ENCODE measurements around the gene THADA.
A peak's percentile ranks its signal among the peaks of the same experiment; 100 is the strongest.

THADA gene

GRCh38 chr2:43262239-43262638, 333.6 kb downstream of the THADA start:
- no peak overlapping the region for H3K4me3 ChIP-seq (ENCODE audit: control insufficient read depth, low read depth, low read length)
- TF ChIP-seq, protein P1, sequence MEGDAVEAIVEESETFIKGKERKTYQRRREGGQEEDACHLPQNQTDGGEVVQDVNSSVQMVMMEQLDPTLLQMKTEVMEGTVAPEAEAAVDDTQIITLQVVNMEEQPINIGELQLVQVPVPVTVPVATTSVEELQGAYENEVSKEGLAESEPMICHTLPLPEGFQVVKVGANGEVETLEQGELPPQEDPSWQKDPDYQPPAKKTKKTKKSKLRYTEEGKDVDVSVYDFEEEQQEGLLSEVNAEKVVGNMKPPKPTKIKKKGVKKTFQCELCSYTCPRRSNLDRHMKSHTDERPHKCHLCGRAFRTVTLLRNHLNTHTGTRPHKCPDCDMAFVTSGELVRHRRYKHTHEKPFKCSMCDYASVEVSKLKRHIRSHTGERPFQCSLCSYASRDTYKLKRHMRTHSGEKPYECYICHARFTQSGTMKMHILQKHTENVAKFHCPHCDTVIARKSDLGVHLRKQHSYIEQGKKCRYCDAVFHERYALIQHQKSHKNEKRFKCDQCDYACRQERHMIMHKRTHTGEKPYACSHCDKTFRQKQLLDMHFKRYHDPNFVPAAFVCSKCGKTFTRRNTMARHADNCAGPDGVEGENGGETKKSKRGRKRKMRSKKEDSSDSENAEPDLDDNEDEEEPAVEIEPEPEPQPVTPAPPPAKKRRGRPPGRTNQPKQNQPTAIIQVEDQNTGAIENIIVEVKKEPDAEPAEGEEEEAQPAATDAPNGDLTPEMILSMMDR (conservative IDR thresholded peaks at IDR 0.05; ENCODE audit: control insufficient read depth, insufficient read depth, low read depth, low read length): no peak
- DNase-seq (ENCODE audit: low read depth): no peak

- H3K4me3 ChIP-seq (ENCODE audit: control insufficient read depth, low read depth, low read length): no peak overlapping the region
- DNase-seq (ENCODE audit: low read depth): no peak
- TF ChIP-seq, protein P1 (conservative IDR thresholded peaks at IDR 0.05; ENCODE audit: control insufficient read depth, insufficient read depth, low read depth, low read length): no peak
Observed at GRCh38 chr2:43259512-43259911, 336.3 kb downstream of the THADA start.

GRCh38 chr2:43258547-43259156, 337.2 kb downstream of the THADA start:
- no peak for DNase-seq (ENCODE audit: low read depth)
- TF ChIP-seq, protein P1 (conservative IDR thresholded peaks at IDR 0.05; ENCODE audit: control insufficient read depth, insufficient read depth, low read depth, low read length): no peak
- H3K4me3 ChIP-seq (ENCODE audit: control insufficient read depth, low read depth, low read length): no peak overlapping the region

DNA sequence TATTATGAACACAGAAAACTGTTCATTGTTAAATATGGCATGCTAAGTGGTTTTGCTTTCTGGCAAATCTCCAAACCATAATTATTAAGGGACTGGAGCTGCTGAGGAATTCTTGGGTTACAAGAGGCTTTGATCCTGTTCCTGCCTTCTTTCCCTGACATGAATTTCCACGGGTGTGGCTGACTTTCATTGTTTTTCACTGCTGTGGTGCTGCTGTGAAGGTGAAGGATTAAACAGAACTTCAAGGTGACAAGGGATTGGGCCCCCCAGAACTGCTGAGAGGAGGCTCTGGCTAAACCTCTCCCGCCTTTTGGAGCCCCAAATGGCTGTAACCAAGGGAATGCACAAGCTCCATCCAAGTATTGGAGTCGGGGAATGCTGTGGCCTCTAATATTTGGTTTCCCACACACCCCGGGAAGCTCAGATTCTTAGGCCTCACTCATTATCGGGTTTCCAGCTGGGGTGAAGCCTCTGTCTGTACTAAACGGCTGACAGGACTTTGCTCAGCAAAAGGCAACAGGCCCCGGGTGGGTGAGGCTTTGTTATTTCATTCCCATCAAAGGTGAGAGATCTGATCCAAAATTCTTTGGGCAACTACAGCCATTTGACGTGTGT, 340.4 kb downstream of the THADA start:
- TF ChIP-seq, protein P1 (conservative IDR thresholded peaks at IDR 0.05; ENCODE audit: control insufficient read depth, insufficient read depth, low read depth, low read length): no peak
- H3K4me3 ChIP-seq (ENCODE audit: control insufficient read depth, low read depth, low read length): no peak overlapping the region
- no peak for DNase-seq (ENCODE audit: low read depth)

- TF ChIP-seq, protein P1 (conservative IDR thresholded peaks at IDR 0.05; ENCODE audit: control insufficient read depth, insufficient read depth, low read depth, low read length): no peak
- no peak for DNase-seq (ENCODE audit: low read depth)
- no peak overlapping the region for H3K4me3 ChIP-seq (ENCODE audit: control insufficient read depth, low read depth, low read length)
Observed at GRCh38 chr2:43254331-43254730, 341.5 kb downstream of the THADA start.

DNA sequence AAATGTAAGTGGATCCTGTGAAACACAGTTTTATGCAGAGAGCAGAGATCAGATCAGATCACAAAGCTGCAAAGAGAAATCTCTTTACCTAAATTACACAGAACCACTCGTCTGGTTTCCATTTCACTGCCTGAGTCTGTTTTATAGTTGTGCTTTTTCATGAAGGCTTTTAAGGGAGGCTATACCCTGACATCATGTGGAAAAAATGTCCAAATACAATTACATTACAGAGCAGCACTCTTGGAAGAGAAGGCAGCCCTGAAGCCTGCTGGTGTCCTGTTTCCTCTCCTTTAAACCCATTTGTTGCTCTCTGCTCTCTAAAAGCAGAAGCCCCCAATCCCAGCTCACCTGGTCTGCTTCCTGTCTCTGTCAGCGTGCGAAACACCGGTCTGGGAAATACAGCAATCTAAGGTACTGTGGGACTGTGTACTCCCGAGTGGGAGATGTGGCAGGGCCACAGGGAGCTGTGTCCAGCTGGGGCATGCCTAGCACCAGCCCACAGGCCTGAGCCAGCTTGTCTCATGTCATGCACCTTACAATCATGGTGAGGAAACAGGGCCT, 344.6 kb downstream of the THADA start:
- DNase-seq (ENCODE audit: low read depth): peak; percentile 67
- no peak overlapping the region for H3K4me3 ChIP-seq (ENCODE audit: control insufficient read depth, low read depth, low read length)
- TF ChIP-seq, protein P1 (conservative IDR thresholded peaks at IDR 0.05; ENCODE audit: control insufficient read depth, insufficient read depth, low read depth, low read length): no peak

Data from fibroblast of mammary gland (primary cell).